Calu3 (cell line): ENCODE results near the gene NKTR. TPM values are rescaled to one million over a fixed set of nuclear protein-coding genes. Genes with fewer than 3 reads are reported as not detected.

ENCODE experiments used
- BruUV-seq: library from RNA; stranded (reverse); fragments of 400-500 nt; replicated peaks from 2 replicates; lab custom pipeline; 2021; lab: Mats Ljungman, UMichigan
- CTCF ChIA-PET: fragments of 300-600 bp; sonication (Branson Sonifier 250); formaldehyde crosslinking; loops from one replicate; lab custom pipeline; 2022; ENCODE audit warnings: antibody characterized with exemption; lab: Charles Lee
- DNase-seq: peaks from one replicate; pipeline ENCODE4 v3.0.0; 2022
- H3K27ac Mint-ChIP-seq: one replicate; pipeline ENCODE4 v1.8.0; 2022; ENCODE audit warnings: mixed read lengths; ENCODE audit not compliant: unreplicated experiment
- H3K27me3 Mint-ChIP-seq: one replicate; pipeline ENCODE4 v1.8.0; 2022; ENCODE audit warnings: mixed read lengths; ENCODE audit not compliant: unreplicated experiment
- H3K36me3 Mint-ChIP-seq: one replicate; pipeline ENCODE4 v1.8.0; 2022; ENCODE audit warnings: mild to moderate bottlenecking, moderate library complexity, mixed read lengths; ENCODE audit not compliant: insufficient read depth, unreplicated experiment
- H3K4me1 Mint-ChIP-seq: one replicate; pipeline ENCODE4 v1.8.0; 2022; ENCODE audit warnings: mild to moderate bottlenecking, low read depth, mixed read lengths; ENCODE audit not compliant: unreplicated experiment
- H3K4me3 Mint-ChIP-seq: one replicate; pipeline ENCODE4 v1.8.0; 2022; ENCODE audit warnings: mild to moderate bottlenecking, low read depth, moderate library complexity, mixed read lengths; ENCODE audit not compliant: unreplicated experiment
- H3K9me3 Mint-ChIP-seq: one replicate; pipeline ENCODE4 v1.8.0; 2022; ENCODE audit warnings: low read depth, mixed read lengths; ENCODE audit not compliant: unreplicated experiment
- CTCF ChIP-seq: fragments of 200-600 bp; IDR thresholded peaks from one replicate; pipeline ENCODE4 v1.8.0; 2022; ENCODE audit warnings: antibody characterized with exemption; ENCODE audit not compliant: unreplicated experiment
- intact Hi-C: fragments of 100-400 bp; cut with micrococcal nuclease; formaldehyde crosslinking; loops from one replicate; pipeline ENCODE4 v1.10.0; 2022; ENCODE audit not compliant: unreplicated experiment
- total RNA-seq: library from RNA; stranded (reverse); gene quantifications from 2 replicates; pipeline ENCODE4 v1.2.3, GENCODE V29; 2022

NKTR gene
- total RNA-seq, 1 experiment from 2014 or later, result 70.0 TPM

- H3K27me3 Mint-ChIP-seq, result peaks cover 53% of the 10 kb centered on the region
- no TSS peak for BruUV-seq
- TF ChIP-seq CTCF, result no peak
- no peaks in the 10 kb centered on the region for H3K4me1 Mint-ChIP-seq
- H3K9me3 Mint-ChIP-seq, result no peaks in the 10 kb centered on the region
- no peaks in the 10 kb centered on the region for H3K36me3 Mint-ChIP-seq
- no peak for DNase-seq
- intact Hi-C loops, result no loop called here
- no peak overlapping the region for H3K4me3 Mint-ChIP-seq
- CTCF ChIA-PET, result no interaction called here
- H3K27ac Mint-ChIP-seq, result no peak overlapping the region
These were observed 73.7 kb downstream of the NKTR start for GRCh38 chr3:42674146-42674545.

GRCh38 chr3:42675909-42676308, 75.4 kb downstream of the NKTR start:
- H3K27me3 Mint-ChIP-seq, result peaks cover 36% of the 10 kb centered on the region
- CTCF ChIA-PET, result no interaction called here
- intact Hi-C loops, result no loop called here
- H3K4me3 Mint-ChIP-seq, result no peak overlapping the region
- H3K27ac Mint-ChIP-seq, result no peak overlapping the region
- TF ChIP-seq CTCF, result no peak
- H3K36me3 Mint-ChIP-seq, result no peaks in the 10 kb centered on the region
- no peak for DNase-seq
- BruUV-seq, result no TSS peak
- no peaks in the 10 kb centered on the region for H3K9me3 Mint-ChIP-seq
- H3K4me1 Mint-ChIP-seq, result no peaks in the 10 kb centered on the region

GRCh38 chr3:42678447-42678846, 78.0 kb downstream of the NKTR start:
- Mint-ChIP-seq H3K9me3 (no peaks in the 10 kb centered on the region), H3K4me3 (no peak overlapping the region), H3K4me1 (peaks cover 6% of the 10 kb centered on the region), H3K36me3 (no peaks in the 10 kb centered on the region), H3K27ac (no peak overlapping the region), H3K27me3 (peaks cover 10% of the 10 kb centered on the region)
- no peak for TF ChIP-seq CTCF
- CTCF ChIA-PET, result no interaction called here
- no peak for DNase-seq
- intact Hi-C loops, result no loop called here
- BruUV-seq, result no TSS peak

GRCh38 chr3:42680271-42680670, 79.8 kb downstream of the NKTR start:
- H3K27me3 Mint-ChIP-seq, result no peaks in the 10 kb centered on the region
- TF ChIP-seq CTCF, result no peak
- H3K4me1 Mint-ChIP-seq, result peaks cover 6% of the 10 kb centered on the region
- intact Hi-C loops, result no loop called here
- no peak for DNase-seq
- no TSS peak for BruUV-seq
- no peaks in the 10 kb centered on the region for H3K9me3 Mint-ChIP-seq
- H3K4me3 Mint-ChIP-seq, result no peak overlapping the region
- no peak overlapping the region for H3K27ac Mint-ChIP-seq
- H3K36me3 Mint-ChIP-seq, result no peaks in the 10 kb centered on the region
- CTCF ChIA-PET, result no interaction called here
